RWPE2 (cell line): ENCODE measurements around the gene PIK3R2.

Experiments
- ATAC-seq: fragments of 200-7000 bp; cut with Tn5 transposase; 3 replicates; pipeline ENCODE4 v1.9.1; 2021; ENCODE audit warnings: low read depth
- DNase-seq: peaks from one replicate; pipeline ENCODE4 v3.0.0-alpha.2; 2020; ENCODE audit warnings: low spot score
- H3K27ac ChIP-seq: fragments of 450-650 bp; 2 replicates; pipeline ENCODE4 v1.5.1; 2017; ENCODE audit warnings: mild to moderate bottlenecking; ENCODE audit not compliant: poor library complexity, severe bottlenecking
- H3K27me3 ChIP-seq: fragments of 250-450 bp; sonication (Bioruptor Pico); 2 replicates; pipeline ENCODE4 v1.5.1; 2021; ENCODE audit warnings: mild to moderate bottlenecking, moderate library complexity; ENCODE audit not compliant: insufficient read depth, poor library complexity, severe bottlenecking
- H3K36me3 ChIP-seq: fragments of 250-450 bp; sonication (Bioruptor Pico); 2 replicates; pipeline ENCODE4 v1.5.1; 2020; ENCODE audit warnings: low read depth, mild to moderate bottlenecking, moderate library complexity
- H3K4me1 ChIP-seq: fragments of 250-450 bp; sonication (Bioruptor Pico); 2 replicates; pipeline ENCODE4 v1.5.1; 2021; ENCODE audit warnings: mild to moderate bottlenecking, moderate library complexity; ENCODE audit not compliant: insufficient read depth, poor library complexity, severe bottlenecking
- H3K4me3 ChIP-seq: fragments of 250-450 bp; sonication (Bioruptor Pico); 2 replicates; pipeline ENCODE4 v1.5.1; 2021; ENCODE audit warnings: mild to moderate bottlenecking, moderate library complexity; ENCODE audit not compliant: severe bottlenecking
- H3K9me3 ChIP-seq: fragments of 250-450 bp; sonication (Bioruptor Pico); 2 replicates; pipeline ENCODE4 v1.5.1; 2021; ENCODE audit warnings: mild to moderate bottlenecking, moderate library complexity; ENCODE audit not compliant: severe bottlenecking
- CTCF ChIP-seq: fragments of 450-650 bp; IDR thresholded peaks from one replicate; pipeline ENCODE4 v1.5.1; 2017; ENCODE audit warnings: mild to moderate bottlenecking, moderate library complexity; ENCODE audit not compliant: poor library complexity, severe bottlenecking

The PIK3R2 gene

GRCh38 chr19:18109341-18109732 lies 43.6 kb upstream of the PIK3R2 start:
- TF ChIP-seq CTCF: no peak
- H3K36me3 ChIP-seq: peaks cover 6% of the 10 kb centered on the region; the same call in 1 of the 2 replicates
- no peaks in the 10 kb centered on the region for H3K9me3 ChIP-seq
- ATAC-seq (no peak), DNase-seq (no peak)
- no peaks in the 10 kb centered on the region for H3K4me1 ChIP-seq
- no peaks in the 10 kb centered on the region for H3K27me3 ChIP-seq
- H3K4me3 ChIP-seq: peak overlapping the region; percentile 73
- no peak overlapping the region for H3K27ac ChIP-seq

- ATAC-seq (peak; percentile 67), DNase-seq (no peak)
- Histone ChIP-seq H3K27me3 (no peaks in the 10 kb centered on the region), H3K9me3 (no peaks in the 10 kb centered on the region), H3K36me3 (peaks cover 6% of the 10 kb centered on the region; the same call in 1 of the 2 replicates), H3K27ac (no peak overlapping the region), H3K4me1 (no peaks in the 10 kb centered on the region), H3K4me3 (peak overlapping the region; percentile 73)
- TF ChIP-seq CTCF: no peak
Measured at GRCh38 chr19:18109733-18110608, 43.0 kb upstream of the PIK3R2 start.

- Histone ChIP-seq H3K4me1 (no peaks in the 10 kb centered on the region), H3K4me3 (peak overlapping the region; percentile 73), H3K27me3 (no peaks in the 10 kb centered on the region), H3K27ac (no peak overlapping the region), H3K36me3 (peaks cover 6% of the 10 kb centered on the region; the same call in 1 of the 2 replicates), H3K9me3 (no peaks in the 10 kb centered on the region)
- DNase-seq (no peak), ATAC-seq (no peak)
- no peak for TF ChIP-seq CTCF
Measured at GRCh38 chr19:18110609-18111232, 42.2 kb upstream of the PIK3R2 start.

GRCh38 chr19:18112989-18113478 lies 39.9 kb upstream of the PIK3R2 start:
- Histone ChIP-seq H3K9me3 (no peaks in the 10 kb centered on the region), H3K27ac (no peak overlapping the region), H3K4me1 (no peaks in the 10 kb centered on the region), H3K4me3 (no peak overlapping the region), H3K36me3 (peaks cover 6% of the 10 kb centered on the region; the same call in 1 of the 2 replicates), H3K27me3 (no peaks in the 10 kb centered on the region)
- peak; percentile 92 for TF ChIP-seq CTCF
- ATAC-seq (peak; percentile 77), DNase-seq (no peak)
